OCI-LY7 (cell line): ENCODE data around the gene SAXO1. TPM values are rescaled to one million over a fixed set of nuclear protein-coding genes. Genes with fewer than 3 reads are reported as not detected.

Experiments used
- BruUV-seq: library from RNA; stranded (reverse); fragments of 400-500 nt; replicated peaks from 2 replicates; lab custom pipeline; 2021; lab: Mats Ljungman, UMichigan
- CTCF ChIA-PET: fragments of 300-600 bp; sonication (Branson Sonifier 250); formaldehyde crosslinking; loops from one replicate; lab custom pipeline; 2022; ENCODE audit warnings: antibody characterized with exemption; ENCODE audit not compliant: unreplicated experiment; lab: Charles Lee
- POLR2A ChIA-PET: fragments of 300-600 bp; sonication (Branson Sonifier 250); formaldehyde crosslinking; loops from one replicate; lab custom pipeline; 2022; ENCODE audit warnings: antibody characterized with exemption; lab: Charles Lee
- DNase-seq: peaks from one replicate; pipeline ENCODE4 v3.0.0-alpha.2; 2015; ENCODE audit warnings: low spot score
- H2AFZ ChIP-seq: fragments of 200-600 bp; sonication (generic), shearing (Covaris generic); 2 replicates; pipeline ENCODE4 v1.6.1; 2014; ENCODE audit warnings: mild to moderate bottlenecking, antibody characterized with exemption, low read length, moderate library complexity
- H3K27ac ChIP-seq: fragments of 200-600 bp; sonication (generic); 2 replicates; pipeline ENCODE4 v1.5.1; 2014; ENCODE audit warnings: mixed run types, low read depth, mild to moderate bottlenecking, moderate library complexity, low read length, inconsistent platforms; ENCODE audit not compliant: poor library complexity, severe bottlenecking
- H3K36me3 ChIP-seq: fragments of 200-600 bp; sonication (generic); 2 replicates; pipeline ENCODE4 v1.6.1; 2014; ENCODE audit warnings: mild to moderate bottlenecking, antibody characterized with exemption, low read length, moderate library complexity, mixed read lengths; ENCODE audit not compliant: insufficient read depth
- H3K4me1 ChIP-seq: fragments of 200-600 bp; sonication (generic); 2 replicates; pipeline ENCODE4 v1.5.1; 2014; ENCODE audit warnings: mild to moderate bottlenecking, low read length; ENCODE audit not compliant: insufficient read depth, poor library complexity, severe bottlenecking
- H3K4me2 ChIP-seq: fragments of 200-600 bp; sonication (generic); 2 replicates; pipeline ENCODE4 v1.6.1; 2014; ENCODE audit warnings: mild to moderate bottlenecking, low read length
- H3K4me3 ChIP-seq: fragments of 200-600 bp; sonication (generic); 2 replicates; pipeline ENCODE4 v1.5.1; 2014; ENCODE audit warnings: mild to moderate bottlenecking, low read depth, low read length; ENCODE audit not compliant: poor library complexity, severe bottlenecking
- H3K79me2 ChIP-seq: fragments of 200-600 bp; sonication (generic); 2 replicates; pipeline ENCODE4 v1.6.1; 2016; ENCODE audit warnings: low read depth, mild to moderate bottlenecking, low read length, moderate library complexity, mixed read lengths; ENCODE audit not compliant: insufficient read depth
- H3K9me2 ChIP-seq: fragments of 200-600 bp; sonication (generic); 2 replicates; pipeline ENCODE4 v1.6.1; 2016; ENCODE audit warnings: mild to moderate bottlenecking, low read length, mixed read lengths; ENCODE audit not compliant: insufficient read depth
- H3K9me3 ChIP-seq: fragments of 200-600 bp; sonication (generic); 2 replicates; pipeline ENCODE4 v1.6.1; 2014; ENCODE audit warnings: mild to moderate bottlenecking, mixed run types, low read length, mixed read lengths
- H4K20me1 ChIP-seq: fragments of 200-600 bp; sonication (generic); 2 replicates; pipeline ENCODE4 v1.6.1; 2014; ENCODE audit warnings: mild to moderate bottlenecking, antibody characterized with exemption, low read length, moderate library complexity, mixed read lengths; ENCODE audit not compliant: insufficient read depth
- CTCF ChIP-seq: fragments of 200-600 bp; sonication (generic); conservative IDR thresholded peaks from 2 replicates; pipeline ENCODE4 v1.5.1; 2014; ENCODE audit warnings: mild to moderate bottlenecking, antibody characterized with exemption, low read length, moderate library complexity, mixed read lengths
- EZH2phosphoT487 ChIP-seq: fragments of 200-600 bp; sonication (generic); IDR thresholded peaks from 2 replicates; pipeline ENCODE4 v1.6.1; 2018; ENCODE audit warnings: low read depth, borderline replicate concordance, mild to moderate bottlenecking, mixed run types, antibody characterized with exemption, low read length, moderate library complexity, mixed read lengths
- intact Hi-C: fragments of 100-400 bp; cut with micrococcal nuclease; formaldehyde crosslinking; loops from one replicate; pipeline ENCODE4 v1.10.0; 2022; ENCODE audit not compliant: unreplicated experiment
- total RNA-seq, 2 experiments: library from RNA; depleted of rRNA in 1 of 2; stranded (reverse); fragments of >200 nt in 1 of 2; shearing (Covaris generic) in 1 of 2; gene quantifications; 2 replicates each; pipeline ENCODE4 v1.2.3, GENCODE V29; 2014 to 2022

SAXO1 gene
- total RNA-seq, 2 experiments from 2014 or later: 0.63 TPM; not detected in 1

- ChIA-PET POLR2A (no interaction called here), CTCF (no interaction called here)
- no peak for TF ChIP-seq CTCF
- no peak for TF ChIP-seq EZH2phosphoT487
- Histone ChIP-seq H3K79me2 (no peaks in the 10 kb centered on the region), H3K4me2 (no peak overlapping the region), H3K4me3 (no peak overlapping the region), H3K4me1 (no peaks in the 10 kb centered on the region), H3K9me2 (no peaks in the 10 kb centered on the region), H2AFZ (no peak overlapping the region), H3K27ac (no peak overlapping the region), H3K9me3 (no peaks in the 10 kb centered on the region), H3K36me3 (no peaks in the 10 kb centered on the region), H4K20me1 (no peaks in the 10 kb centered on the region)
- intact Hi-C loops: no loop called here
- no TSS peak for BruUV-seq
- DNase-seq: no peak
Measured at GRCh38 chr9:19000133-19000532, 32.9 kb downstream of the SAXO1 start.

- no peak for DNase-seq
- Histone ChIP-seq H4K20me1 (no peaks in the 10 kb centered on the region), H3K9me3 (no peaks in the 10 kb centered on the region), H3K9me2 (no peaks in the 10 kb centered on the region), H3K4me2 (no peak overlapping the region), H2AFZ (no peak overlapping the region), H3K4me1 (no peaks in the 10 kb centered on the region), H3K4me3 (no peak overlapping the region), H3K27ac (no peak overlapping the region), H3K79me2 (no peaks in the 10 kb centered on the region), H3K36me3 (no peaks in the 10 kb centered on the region)
- TF ChIP-seq EZH2phosphoT487 (no peak), CTCF (no peak)
- intact Hi-C loops: no loop called here
- no TSS peak for BruUV-seq
- POLR2A ChIA-PET: no interaction called here
- CTCF ChIA-PET: no interaction called here
Measured at GRCh38 chr9:18999173-18999785, 33.7 kb downstream of the SAXO1 start.

- H4K20me1 ChIP-seq: no peaks in the 10 kb centered on the region
- H3K36me3 ChIP-seq: no peaks in the 10 kb centered on the region
- no peak overlapping the region for H3K4me2 ChIP-seq
- DNase-seq: no peak
- H3K9me2 ChIP-seq: no peaks in the 10 kb centered on the region
- H3K4me1 ChIP-seq: no peaks in the 10 kb centered on the region
- TF ChIP-seq CTCF (no peak), EZH2phosphoT487 (no peak)
- no TSS peak for BruUV-seq
- intact Hi-C loops: no loop called here
- H3K4me3 ChIP-seq: no peak overlapping the region
- no peaks in the 10 kb centered on the region for H3K79me2 ChIP-seq
- CTCF ChIA-PET: no interaction called here
- no peaks in the 10 kb centered on the region for H3K9me3 ChIP-seq
- H2AFZ ChIP-seq: no peak overlapping the region
- no peak overlapping the region for H3K27ac ChIP-seq
- POLR2A ChIA-PET: interaction anchor here (0.6 kb wide), 1 partner anchor 527 kb away, joined by 3 read pairs; no protein-coding TSS in a partner anchor
Measured at GRCh38 chr9:18997151-18997550, 35.9 kb downstream of the SAXO1 start.
